ENCODE results near the gene RNF103.

- TF ChIP-seq CTCF (IDR thresholded peaks at IDR 0.05; ENCODE audit: low read length) = peak; percentile 30
- TF ChIP-seq EZH2 (optimal IDR thresholded peaks at IDR 0.05; ENCODE audit: low read depth, low read length) = no peak
Measured at GRCh38 chr2:86621280-86621943, 2.3 kb downstream of the RNF103 start.
